ENCODE measurements around the gene FYB1. TPM values are rescaled to one million over a fixed set of nuclear protein-coding genes. Genes with fewer than 3 reads are reported as not detected.

Gene FYB1
- total RNA-seq, 1 donor from 2014 or later: not detected

- no peak for TF ChIP-seq CTCF (IDR thresholded peaks at IDR 0.05)
- no peaks in the 10 kb centered on the region for H3K27me3 Mint-ChIP-seq (ENCODE audit: low read depth)
- H3K9me3 Mint-ChIP-seq (ENCODE audit: low read depth): no peaks in the 10 kb centered on the region
- DNase-seq (ENCODE audit: low spot score): no peak
- peaks cover 39% of the 10 kb centered on the region for H3K4me1 Mint-ChIP-seq (ENCODE audit: low read depth)
- no peak overlapping the region for H3K4me3 Mint-ChIP-seq (ENCODE audit: unreplicated experiment)
- H3K27ac Mint-ChIP-seq (ENCODE audit: unreplicated experiment): peak overlapping the region; percentile 87
- H3K36me3 Mint-ChIP-seq (ENCODE audit: low read depth): no peaks in the 10 kb centered on the region
Measured at GRCh38 chr5:39100301-39100850, 119.0 kb downstream of the FYB1 start.

- no peaks in the 10 kb centered on the region for H3K9me3 Mint-ChIP-seq (ENCODE audit: low read depth)
- H3K4me3 Mint-ChIP-seq (ENCODE audit: unreplicated experiment): no peak overlapping the region
- H3K36me3 Mint-ChIP-seq (ENCODE audit: low read depth): no peaks in the 10 kb centered on the region
- peaks cover 39% of the 10 kb centered on the region for H3K4me1 Mint-ChIP-seq (ENCODE audit: low read depth)
- no peak for TF ChIP-seq CTCF (IDR thresholded peaks at IDR 0.05)
- no peak for DNase-seq (ENCODE audit: low spot score)
- no peaks in the 10 kb centered on the region for H3K27me3 Mint-ChIP-seq (ENCODE audit: low read depth)
- no peak overlapping the region for H3K27ac Mint-ChIP-seq (ENCODE audit: unreplicated experiment)
Measured at GRCh38 chr5:39099831-39100230, 119.5 kb downstream of the FYB1 start.

- no peak overlapping the region for H3K4me3 Mint-ChIP-seq (ENCODE audit: unreplicated experiment)
- no peak for DNase-seq (ENCODE audit: low spot score)
- peaks cover 17% of the 10 kb centered on the region for H3K9me3 Mint-ChIP-seq (ENCODE audit: low read depth)
- no peaks in the 10 kb centered on the region for H3K27me3 Mint-ChIP-seq (ENCODE audit: low read depth)
- no peak for TF ChIP-seq CTCF (IDR thresholded peaks at IDR 0.05)
- peaks cover 3% of the 10 kb centered on the region for H3K36me3 Mint-ChIP-seq (ENCODE audit: low read depth)
- H3K4me1 Mint-ChIP-seq (ENCODE audit: low read depth): peaks cover 19% of the 10 kb centered on the region
- H3K27ac Mint-ChIP-seq (ENCODE audit: unreplicated experiment): no peak overlapping the region
Measured at GRCh38 chr5:39093352-39093751, 126.0 kb downstream of the FYB1 start.

- Mint-ChIP-seq H3K27me3 (ENCODE audit: low read depth) (no peaks in the 10 kb centered on the region), H3K9me3 (ENCODE audit: low read depth) (peaks cover 17% of the 10 kb centered on the region), H3K4me3 (ENCODE audit: unreplicated experiment) (no peak overlapping the region), H3K4me1 (ENCODE audit: low read depth) (peaks cover 19% of the 10 kb centered on the region), H3K36me3 (ENCODE audit: low read depth) (peaks cover 3% of the 10 kb centered on the region), H3K27ac (ENCODE audit: unreplicated experiment) (peak overlapping the region; percentile 6)
- DNase-seq (ENCODE audit: low spot score): no peak
- TF ChIP-seq CTCF (IDR thresholded peaks at IDR 0.05): no peak
Measured at GRCh38 chr5:39092581-39093351, 126.6 kb downstream of the FYB1 start.

GRCh38 chr5:39091940-39092580, 127.3 kb downstream of the FYB1 start:
- Mint-ChIP-seq H3K4me1 (ENCODE audit: low read depth) (peaks cover 23% of the 10 kb centered on the region), H3K4me3 (ENCODE audit: unreplicated experiment) (no peak overlapping the region), H3K27me3 (ENCODE audit: low read depth) (no peaks in the 10 kb centered on the region), H3K36me3 (ENCODE audit: low read depth) (peaks cover 3% of the 10 kb centered on the region), H3K27ac (ENCODE audit: unreplicated experiment) (peak overlapping the region; percentile 6), H3K9me3 (ENCODE audit: low read depth) (peaks cover 17% of the 10 kb centered on the region)
- no peak for TF ChIP-seq CTCF (IDR thresholded peaks at IDR 0.05)
- DNase-seq (ENCODE audit: low spot score): no peak

Measured in chondrocyte (in vitro differentiated cells).